ENCODE results near the gene HDAC10. TPM values are rescaled to one million over a fixed set of nuclear protein-coding genes. Genes with fewer than 3 reads are reported as not detected.

The HDAC10 gene
- total and polyA plus RNA-seq, 10 of the 15 experiments (the other 5 are each of a cell fraction or from before 2014, with no cell fraction given) = 0.26 to 48.6 (median 5.0) TPM

DNA sequence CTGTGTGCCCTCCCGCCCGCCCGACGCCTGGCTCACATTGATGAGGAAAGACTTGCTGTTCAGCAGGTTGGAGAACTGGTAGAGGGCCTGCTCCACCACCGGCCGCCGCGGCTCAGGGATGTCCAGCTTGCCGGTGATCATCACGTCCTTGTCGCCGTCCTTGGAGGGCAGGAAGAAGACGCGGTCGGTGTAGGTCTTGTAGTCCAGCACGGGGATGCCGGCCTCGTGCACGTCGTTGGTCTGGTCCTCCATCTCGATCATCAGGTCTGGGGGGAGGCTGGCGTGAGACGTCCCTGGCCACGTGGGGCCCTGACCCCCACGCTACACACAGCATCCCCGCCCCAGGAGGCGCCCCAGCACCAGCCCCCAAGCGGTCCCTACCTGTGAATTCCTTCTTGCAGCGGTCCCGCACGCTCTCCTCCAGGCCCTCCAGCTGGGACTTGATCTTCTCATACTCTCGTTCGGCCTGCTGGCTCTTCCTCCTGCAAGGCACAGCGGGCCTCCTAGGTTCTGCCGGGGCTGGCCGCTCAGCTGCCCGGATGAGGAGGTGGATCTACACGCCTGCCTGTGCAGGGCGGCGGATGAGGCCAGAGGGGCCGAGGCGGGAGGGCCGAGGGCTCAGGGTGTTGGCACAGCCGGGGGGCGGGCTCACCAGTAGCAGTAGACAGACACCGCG is 29.8 kb upstream of the HDAC10 start:
- Histone ChIP-seq H3K4me1 (ENCODE audit: control insufficient read depth, insufficient read depth, low read length) (no peaks in the 10 kb centered on the region), H3K4me3 (no peak overlapping the region), H3K27ac (ENCODE audit: control insufficient read depth, insufficient read depth) (no peak overlapping the region), H4K20me1 (ENCODE audit: control insufficient read depth, insufficient read depth) (no peaks in the 10 kb centered on the region), H3K36me3 (ENCODE audit: control insufficient read depth in 2 of 2, insufficient read depth in 2 of 2, low read length in 1 of 2) (peaks cover 0 to 40% of the 10 kb centered on the region in 2 experiments; a peak in 3 of 4 replicates), H3K27me3 (replicated peaks in 1 of 2; ENCODE audit: control insufficient read depth in 2 of 2, insufficient read depth in 2 of 2, low read length in 1 of 2) (no peaks in the 10 kb centered on the region), H3K9me3 (replicated peaks; ENCODE audit: control insufficient read depth, insufficient read depth, low read length) (no peaks in the 10 kb centered on the region), H2AFZ (ENCODE audit: control insufficient read depth, low read depth, low read length) (no peak overlapping the region), H3K79me2 (ENCODE audit: control insufficient read depth, insufficient read depth, low read length) (no peaks in the 10 kb centered on the region), H3K9ac (ENCODE audit: control insufficient read depth, insufficient read depth, low read length) (no peak overlapping the region), H3K4me2 (ENCODE audit: control insufficient read depth, insufficient read depth) (no peak overlapping the region)
- WGBS (ENCODE audit: insufficient coverage, insufficient replicate concordance, low lambda C conversion rate, missing lambda C conversion rate) = 99% methylated on average over 36 of the region's 47 CpGs
- ATAC-seq (no peak), FAIRE-seq (no peak), DNase-seq (ENCODE audit: low read depth, low spot score) (no peak)
- in situ Hi-C loops (cut with MboI) = no loop called here
- ChIA-PET RAD21 (ENCODE audit: unreplicated experiment) (no interaction called here), POLR2A (no interaction called here), CTCF (interaction anchor here (1.6 kb wide), 1 partner anchor 46 kb away, joined by 3 read pairs; no protein-coding TSS in a partner anchor), SMC1A (ENCODE audit: uncharacterized antibody, unreplicated experiment) (no interaction called here)
- BruUV-seq (replicated peaks) = no TSS peak
- intact Hi-C loops (cut with micrococcal nuclease; ENCODE audit: unreplicated experiment) = no loop called here
- TF ChIP-seq NFXL1 (IDR thresholded peaks at IDR 0.05; ENCODE audit: borderline replicate concordance) (no peak), GABPA (IDR thresholded peaks at IDR 0.05; ENCODE audit: low read depth) (no peak), BACH1 (IDR thresholded peaks at IDR 0.05; ENCODE audit: borderline replicate concordance) (no peak), MEF2B (IDR thresholded peaks at IDR 0.05; ENCODE audit: partially characterized antibody, poor library complexity, severe bottlenecking) (no peak)
- TF ChIP-seq, protein P1, sequence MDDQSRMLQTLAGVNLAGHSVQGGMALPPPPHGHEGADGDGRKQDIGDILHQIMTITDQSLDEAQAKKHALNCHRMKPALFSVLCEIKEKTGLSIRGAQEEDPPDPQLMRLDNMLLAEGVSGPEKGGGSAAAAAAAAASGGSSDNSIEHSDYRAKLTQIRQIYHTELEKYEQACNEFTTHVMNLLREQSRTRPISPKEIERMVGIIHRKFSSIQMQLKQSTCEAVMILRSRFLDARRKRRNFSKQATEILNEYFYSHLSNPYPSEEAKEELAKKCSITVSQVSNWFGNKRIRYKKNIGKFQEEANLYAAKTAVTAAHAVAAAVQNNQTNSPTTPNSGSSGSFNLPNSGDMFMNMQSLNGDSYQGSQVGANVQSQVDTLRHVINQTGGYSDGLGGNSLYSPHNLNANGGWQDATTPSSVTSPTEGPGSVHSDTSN (IDR thresholded peaks at IDR 0.05; ENCODE audit: insufficient replicate concordance, low read depth, low read length) = no peak
- TF ChIP-seq, protein P2, sequence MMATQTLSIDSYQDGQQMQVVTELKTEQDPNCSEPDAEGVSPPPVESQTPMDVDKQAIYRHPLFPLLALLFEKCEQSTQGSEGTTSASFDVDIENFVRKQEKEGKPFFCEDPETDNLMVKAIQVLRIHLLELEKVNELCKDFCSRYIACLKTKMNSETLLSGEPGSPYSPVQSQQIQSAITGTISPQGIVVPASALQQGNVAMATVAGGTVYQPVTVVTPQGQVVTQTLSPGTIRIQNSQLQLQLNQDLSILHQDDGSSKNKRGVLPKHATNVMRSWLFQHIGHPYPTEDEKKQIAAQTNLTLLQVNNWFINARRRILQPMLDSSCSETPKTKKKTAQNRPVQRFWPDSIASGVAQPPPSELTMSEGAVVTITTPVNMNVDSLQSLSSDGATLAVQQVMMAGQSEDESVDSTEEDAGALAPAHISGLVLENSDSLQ (IDR thresholded peaks at IDR 0.05) = no peak
- TF ChIP-seq, protein P3, sequence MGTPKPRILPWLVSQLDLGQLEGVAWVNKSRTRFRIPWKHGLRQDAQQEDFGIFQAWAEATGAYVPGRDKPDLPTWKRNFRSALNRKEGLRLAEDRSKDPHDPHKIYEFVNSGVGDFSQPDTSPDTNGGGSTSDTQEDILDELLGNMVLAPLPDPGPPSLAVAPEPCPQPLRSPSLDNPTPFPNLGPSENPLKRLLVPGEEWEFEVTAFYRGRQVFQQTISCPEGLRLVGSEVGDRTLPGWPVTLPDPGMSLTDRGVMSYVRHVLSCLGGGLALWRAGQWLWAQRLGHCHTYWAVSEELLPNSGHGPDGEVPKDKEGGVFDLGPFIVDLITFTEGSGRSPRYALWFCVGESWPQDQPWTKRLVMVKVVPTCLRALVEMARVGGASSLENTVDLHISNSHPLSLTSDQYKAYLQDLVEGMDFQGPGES (IDR thresholded peaks at IDR 0.05) = no peak

All from GM12878 (cell line).